ENCODE data around the gene VWF. TPM values are rescaled to one million over a fixed set of nuclear protein-coding genes. Genes with fewer than 3 reads are reported as not detected.

Gene VWF
- total RNA-seq, 1 experiment from 2014 or later: not detected

- Histone ChIP-seq H3F3A (ENCODE audit: low read length, unreplicated experiment) (no peaks in the 10 kb centered on the region), H3K4me2 (ENCODE audit: low read length) (no peak overlapping the region), H3K9ac (ENCODE audit: low read length) (no peak overlapping the region), H3K36me3 (ENCODE audit: low read depth, low read length) (no peaks in the 10 kb centered on the region), H3K4me1 (ENCODE audit: insufficient read depth, low read length) (no peaks in the 10 kb centered on the region), H3K9me3 (ENCODE audit: low read length) (no peaks in the 10 kb centered on the region), H3K4me3 (ENCODE audit: low read length) (no peak overlapping the region), H2AFZ (ENCODE audit: low read length) (no peak overlapping the region), H3K9me2 (replicated peaks; ENCODE audit: low read length) (no peaks in the 10 kb centered on the region), H3K79me2 (ENCODE audit: low read length) (no peaks in the 10 kb centered on the region), H4K20me1 (ENCODE audit: low read length) (no peaks in the 10 kb centered on the region), H3K27ac (ENCODE audit: low read length) (no peak overlapping the region), H3K27me3 (ENCODE audit: low read length) (peaks cover 52% of the 10 kb centered on the region)
- no TSS peak for BruUV-seq (replicated peaks)
- ChIA-PET POLR2A (ENCODE audit: unreplicated experiment) (no interaction called here), CTCF (no interaction called here)
- DNase-seq: no peak
- intact Hi-C loops (cut with micrococcal nuclease): no loop called here
- ATAC-seq: no peak
- TF ChIP-seq EZH2phosphoT487 (IDR thresholded peaks at IDR 0.05; ENCODE audit: borderline replicate concordance, low read length) (no peak), EZH2 (IDR thresholded peaks at IDR 0.05; ENCODE audit: low read length, unreplicated experiment) (no peak)
- TF ChIP-seq, protein P1, sequence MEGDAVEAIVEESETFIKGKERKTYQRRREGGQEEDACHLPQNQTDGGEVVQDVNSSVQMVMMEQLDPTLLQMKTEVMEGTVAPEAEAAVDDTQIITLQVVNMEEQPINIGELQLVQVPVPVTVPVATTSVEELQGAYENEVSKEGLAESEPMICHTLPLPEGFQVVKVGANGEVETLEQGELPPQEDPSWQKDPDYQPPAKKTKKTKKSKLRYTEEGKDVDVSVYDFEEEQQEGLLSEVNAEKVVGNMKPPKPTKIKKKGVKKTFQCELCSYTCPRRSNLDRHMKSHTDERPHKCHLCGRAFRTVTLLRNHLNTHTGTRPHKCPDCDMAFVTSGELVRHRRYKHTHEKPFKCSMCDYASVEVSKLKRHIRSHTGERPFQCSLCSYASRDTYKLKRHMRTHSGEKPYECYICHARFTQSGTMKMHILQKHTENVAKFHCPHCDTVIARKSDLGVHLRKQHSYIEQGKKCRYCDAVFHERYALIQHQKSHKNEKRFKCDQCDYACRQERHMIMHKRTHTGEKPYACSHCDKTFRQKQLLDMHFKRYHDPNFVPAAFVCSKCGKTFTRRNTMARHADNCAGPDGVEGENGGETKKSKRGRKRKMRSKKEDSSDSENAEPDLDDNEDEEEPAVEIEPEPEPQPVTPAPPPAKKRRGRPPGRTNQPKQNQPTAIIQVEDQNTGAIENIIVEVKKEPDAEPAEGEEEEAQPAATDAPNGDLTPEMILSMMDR (conservative IDR thresholded peaks at IDR 0.05; ENCODE audit: low read depth, low read length): no peak
These were observed 153.1 kb downstream of the VWF start for GRCh38 chr12:5971194-5971850.

DNA sequence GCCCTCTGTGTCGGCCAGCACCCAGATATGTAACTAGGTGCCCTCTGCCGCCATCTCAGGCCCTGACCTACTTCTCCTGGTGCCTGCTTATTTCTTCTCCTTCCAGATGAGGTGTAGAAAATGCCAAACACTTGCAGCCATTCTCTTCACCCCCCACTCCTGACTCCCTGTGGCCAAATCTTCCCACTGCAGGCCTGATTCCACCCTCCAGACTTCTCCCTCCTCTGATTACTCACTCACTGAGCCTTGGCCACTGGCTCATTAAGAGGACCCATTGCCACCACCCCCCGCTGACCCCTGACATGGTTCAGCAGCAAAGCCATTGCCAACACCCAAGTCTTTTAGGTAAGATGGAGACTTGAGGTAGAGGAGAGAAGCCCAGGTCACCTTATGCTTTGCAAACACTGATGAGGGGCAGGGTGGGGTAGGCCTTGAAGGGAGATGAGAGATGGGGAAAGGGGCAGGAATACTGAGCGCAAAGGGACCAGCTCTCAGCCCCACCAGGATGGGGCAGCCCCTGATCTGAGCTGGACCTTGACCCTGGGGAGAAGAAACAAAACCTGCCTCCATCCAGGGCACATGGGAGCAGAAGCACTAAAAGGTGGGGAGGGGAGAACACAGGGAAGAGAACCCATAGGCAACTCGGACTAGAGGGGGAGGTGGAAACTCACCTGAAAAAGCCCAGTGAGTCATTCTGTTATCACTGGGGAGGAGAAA, 154.3 kb downstream of the VWF start:
- no peak for DNase-seq
- Histone ChIP-seq H3K9ac (ENCODE audit: low read length) (no peak overlapping the region), H3K27ac (ENCODE audit: low read length) (no peak overlapping the region), H4K20me1 (ENCODE audit: low read length) (no peaks in the 10 kb centered on the region), H3K4me3 (ENCODE audit: low read length) (no peak overlapping the region), H3K36me3 (ENCODE audit: low read depth, low read length) (no peaks in the 10 kb centered on the region), H3K27me3 (ENCODE audit: low read length) (peaks cover 40% of the 10 kb centered on the region), H3K9me2 (replicated peaks; ENCODE audit: low read length) (no peaks in the 10 kb centered on the region), H3K79me2 (ENCODE audit: low read length) (no peaks in the 10 kb centered on the region), H3F3A (ENCODE audit: low read length, unreplicated experiment) (no peaks in the 10 kb centered on the region), H3K9me3 (ENCODE audit: low read length) (no peaks in the 10 kb centered on the region), H3K4me2 (ENCODE audit: low read length) (no peak overlapping the region), H2AFZ (ENCODE audit: low read length) (no peak overlapping the region), H3K4me1 (ENCODE audit: insufficient read depth, low read length) (no peaks in the 10 kb centered on the region)
- ChIA-PET CTCF (no interaction called here), POLR2A (ENCODE audit: unreplicated experiment) (no interaction called here)
- intact Hi-C loops (cut with micrococcal nuclease): no loop called here
- ATAC-seq: no peak
- no TSS peak for BruUV-seq (replicated peaks)
- TF ChIP-seq, protein P1 (conservative IDR thresholded peaks at IDR 0.05; ENCODE audit: low read depth, low read length): no peak
- TF ChIP-seq EZH2 (IDR thresholded peaks at IDR 0.05; ENCODE audit: low read length, unreplicated experiment) (no peak), EZH2phosphoT487 (IDR thresholded peaks at IDR 0.05; ENCODE audit: borderline replicate concordance, low read length) (no peak)

All from PC-3 (cell line).